SW 1271 (cell line): ENCODE results near the gene TGFB2.

Experiments used
- DNase-seq, 2 experiments: peaks; one replicate each; lab custom pipeline; 2025; lab: John Stamatoyannopoulos, UW

TGFB2 gene

DNA sequence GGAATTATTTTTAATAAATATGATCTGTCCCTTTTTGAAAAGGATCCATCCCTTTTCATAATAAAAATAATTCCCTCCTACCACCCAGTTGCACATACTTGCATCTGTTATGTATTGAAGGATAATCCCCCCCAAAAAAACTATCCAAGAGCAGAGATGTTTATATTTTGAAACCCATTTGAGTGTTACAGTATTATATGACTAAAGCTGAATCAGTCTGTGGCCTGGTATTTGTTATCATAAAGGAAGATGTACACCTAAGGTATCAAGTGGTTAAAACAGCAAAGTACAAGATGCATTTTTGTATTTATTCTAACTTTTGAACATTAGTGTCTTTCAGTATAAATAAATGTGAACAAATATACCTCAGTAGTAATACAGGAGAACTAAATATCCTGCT lies 12.7 kb upstream of the TGFB2 start:
- no peak for DNase-seq

DNA sequence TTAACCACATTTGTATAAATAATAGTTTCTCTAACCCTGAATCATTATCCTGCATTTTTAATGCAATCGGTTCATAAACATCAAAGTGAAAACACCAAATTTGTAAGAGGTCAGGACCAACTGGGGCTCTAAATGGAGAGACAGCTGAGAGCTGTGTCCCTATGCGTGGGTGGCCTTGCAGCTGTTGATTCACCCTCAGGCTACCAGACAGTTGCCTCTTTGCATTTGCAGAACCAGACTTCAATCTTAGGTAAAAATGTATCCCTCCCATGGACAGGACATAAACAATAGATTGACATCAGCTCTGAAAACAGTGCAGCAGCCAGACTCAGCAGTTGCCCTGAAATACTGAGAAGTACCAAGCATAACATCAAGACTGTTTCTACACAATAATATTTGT lies 8.8 kb upstream of the TGFB2 start:
- no peak for DNase-seq

DNA sequence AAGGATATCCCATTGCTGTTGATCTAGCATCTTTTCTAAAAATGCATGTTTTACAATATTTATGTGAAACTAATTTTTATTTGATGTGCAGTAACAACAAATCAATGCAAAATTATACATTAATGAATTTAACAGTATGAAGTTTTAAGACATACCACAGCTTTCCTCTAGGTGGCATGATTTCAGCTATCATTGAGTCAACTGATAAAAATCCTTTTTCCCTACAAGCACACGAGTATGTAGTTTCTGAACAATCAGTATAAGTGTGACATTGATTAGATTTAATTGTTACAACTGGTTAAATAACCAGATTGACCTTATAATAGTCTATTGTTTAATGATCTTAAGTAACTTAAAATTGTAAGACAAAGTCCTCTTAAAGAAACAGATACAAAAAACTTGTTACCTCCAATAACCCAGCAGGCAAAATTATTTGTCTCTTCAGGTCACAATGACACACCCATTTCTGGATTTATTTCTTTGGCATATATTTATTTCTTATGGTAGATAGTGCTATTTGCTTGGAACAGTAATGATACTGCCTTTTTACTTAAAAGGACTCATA lies 5.8 kb upstream of the TGFB2 start:
- peak in 1 of 2 experiments; percentile 43 for DNase-seq

DNA sequence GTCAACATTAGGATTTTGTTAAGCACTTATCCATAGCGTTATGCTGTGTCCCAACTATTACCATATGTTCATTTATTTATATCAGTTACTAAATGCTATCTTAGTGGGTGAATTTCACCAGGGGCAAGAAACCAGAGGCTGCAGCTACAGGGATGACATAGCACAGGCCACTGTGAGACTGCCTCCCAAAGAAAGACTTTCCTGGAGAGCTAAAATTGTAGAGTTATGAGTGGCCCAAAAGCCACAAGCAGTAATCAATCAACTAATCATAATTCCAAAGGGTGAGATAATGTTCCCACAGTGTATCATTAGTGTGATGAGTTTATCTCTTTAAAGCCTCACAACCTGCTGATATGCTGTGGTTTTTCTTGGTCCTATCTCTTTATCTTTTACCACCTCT lies 3.8 kb upstream of the TGFB2 start:
- no peak for DNase-seq

DNA sequence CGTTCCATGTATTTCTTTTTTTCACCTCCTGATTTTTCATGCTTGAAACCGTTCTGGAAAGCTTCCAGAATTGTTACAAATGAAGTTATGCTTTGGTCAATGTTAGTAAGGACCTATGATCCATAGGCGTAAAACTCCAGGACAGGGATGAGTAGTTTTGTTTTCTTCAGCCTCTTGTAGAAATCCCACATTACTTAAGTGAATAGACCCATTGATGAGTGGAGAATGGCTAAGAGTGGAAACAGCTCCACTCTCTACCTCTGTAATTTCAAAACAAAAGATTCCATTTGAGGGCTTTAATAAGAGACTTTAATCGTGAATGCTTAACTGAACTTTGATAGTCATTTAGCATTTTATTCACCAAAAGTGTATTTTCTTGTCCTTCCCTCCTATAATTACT lies 3.0 kb upstream of the TGFB2 start:
- DNase-seq = no peak

DNA sequence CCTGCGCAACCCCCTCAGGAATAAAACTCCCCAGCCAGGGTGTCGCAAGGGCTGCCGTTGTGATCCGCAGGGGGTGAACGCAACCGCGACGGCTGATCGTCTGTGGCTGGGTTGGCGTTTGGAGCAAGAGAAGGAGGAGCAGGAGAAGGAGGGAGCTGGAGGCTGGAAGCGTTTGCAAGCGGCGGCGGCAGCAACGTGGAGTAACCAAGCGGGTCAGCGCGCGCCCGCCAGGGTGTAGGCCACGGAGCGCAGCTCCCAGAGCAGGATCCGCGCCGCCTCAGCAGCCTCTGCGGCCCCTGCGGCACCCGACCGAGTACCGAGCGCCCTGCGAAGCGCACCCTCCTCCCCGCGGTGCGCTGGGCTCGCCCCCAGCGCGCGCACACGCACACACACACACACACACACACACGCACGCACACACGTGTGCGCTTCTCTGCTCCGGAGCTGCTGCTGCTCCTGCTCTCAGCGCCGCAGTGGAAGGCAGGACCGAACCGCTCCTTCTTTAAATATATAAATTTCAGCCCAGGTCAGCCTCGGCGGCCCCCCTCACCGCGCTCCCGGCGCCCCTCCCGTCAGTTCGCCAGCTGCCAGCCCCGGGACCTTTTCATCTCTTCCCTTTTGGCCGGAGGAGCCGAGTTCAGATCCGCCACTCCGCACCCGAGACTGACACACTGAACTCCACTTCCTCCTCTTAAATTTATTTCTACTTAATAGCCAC lies 696 bp downstream of the TGFB2 start:
- DNase-seq = no peak

DNA sequence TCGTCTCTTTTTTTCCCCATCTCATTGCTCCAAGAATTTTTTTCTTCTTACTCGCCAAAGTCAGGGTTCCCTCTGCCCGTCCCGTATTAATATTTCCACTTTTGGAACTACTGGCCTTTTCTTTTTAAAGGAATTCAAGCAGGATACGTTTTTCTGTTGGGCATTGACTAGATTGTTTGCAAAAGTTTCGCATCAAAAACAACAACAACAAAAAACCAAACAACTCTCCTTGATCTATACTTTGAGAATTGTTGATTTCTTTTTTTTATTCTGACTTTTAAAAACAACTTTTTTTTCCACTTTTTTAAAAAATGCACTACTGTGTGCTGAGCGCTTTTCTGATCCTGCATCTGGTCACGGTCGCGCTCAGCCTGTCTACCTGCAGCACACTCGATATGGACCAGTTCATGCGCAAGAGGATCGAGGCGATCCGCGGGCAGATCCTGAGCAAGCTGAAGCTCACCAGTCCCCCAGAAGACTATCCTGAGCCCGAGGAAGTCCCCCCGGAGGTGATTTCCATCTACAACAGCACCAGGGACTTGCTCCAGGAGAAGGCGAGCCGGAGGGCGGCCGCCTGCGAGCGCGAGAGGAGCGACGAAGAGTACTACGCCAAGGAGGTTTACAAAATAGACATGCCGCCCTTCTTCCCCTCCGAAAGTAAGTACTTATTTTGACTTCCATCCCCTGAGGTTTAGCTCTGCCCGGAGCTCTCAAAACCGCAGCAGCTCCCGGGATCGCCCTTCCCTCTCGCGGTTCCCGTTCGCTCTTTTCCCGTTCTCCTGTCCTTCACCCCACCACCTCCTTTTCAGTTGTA lies 1.5 kb downstream of the TGFB2 start:
- DNase-seq = no peak

DNA sequence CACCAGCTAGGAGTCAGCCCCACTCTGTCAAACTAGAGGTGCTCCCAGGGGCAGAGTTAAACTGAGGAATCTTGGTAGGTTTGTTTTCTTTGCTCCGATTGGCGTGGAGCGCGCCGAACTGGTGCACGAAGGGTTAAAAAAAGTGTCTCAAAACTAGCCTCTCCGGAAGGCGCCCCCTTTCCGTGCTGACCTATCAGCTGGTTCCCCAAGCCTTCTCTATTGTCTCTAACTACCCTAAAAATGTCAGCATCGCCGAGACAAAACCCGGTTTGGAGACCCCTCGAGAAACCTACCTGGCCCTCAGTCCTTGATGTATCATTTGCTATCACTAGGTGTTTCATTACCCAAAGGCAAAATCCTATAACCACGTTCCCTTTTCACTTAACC lies 2.2 kb downstream of the TGFB2 start:
- DNase-seq = no peak

DNA sequence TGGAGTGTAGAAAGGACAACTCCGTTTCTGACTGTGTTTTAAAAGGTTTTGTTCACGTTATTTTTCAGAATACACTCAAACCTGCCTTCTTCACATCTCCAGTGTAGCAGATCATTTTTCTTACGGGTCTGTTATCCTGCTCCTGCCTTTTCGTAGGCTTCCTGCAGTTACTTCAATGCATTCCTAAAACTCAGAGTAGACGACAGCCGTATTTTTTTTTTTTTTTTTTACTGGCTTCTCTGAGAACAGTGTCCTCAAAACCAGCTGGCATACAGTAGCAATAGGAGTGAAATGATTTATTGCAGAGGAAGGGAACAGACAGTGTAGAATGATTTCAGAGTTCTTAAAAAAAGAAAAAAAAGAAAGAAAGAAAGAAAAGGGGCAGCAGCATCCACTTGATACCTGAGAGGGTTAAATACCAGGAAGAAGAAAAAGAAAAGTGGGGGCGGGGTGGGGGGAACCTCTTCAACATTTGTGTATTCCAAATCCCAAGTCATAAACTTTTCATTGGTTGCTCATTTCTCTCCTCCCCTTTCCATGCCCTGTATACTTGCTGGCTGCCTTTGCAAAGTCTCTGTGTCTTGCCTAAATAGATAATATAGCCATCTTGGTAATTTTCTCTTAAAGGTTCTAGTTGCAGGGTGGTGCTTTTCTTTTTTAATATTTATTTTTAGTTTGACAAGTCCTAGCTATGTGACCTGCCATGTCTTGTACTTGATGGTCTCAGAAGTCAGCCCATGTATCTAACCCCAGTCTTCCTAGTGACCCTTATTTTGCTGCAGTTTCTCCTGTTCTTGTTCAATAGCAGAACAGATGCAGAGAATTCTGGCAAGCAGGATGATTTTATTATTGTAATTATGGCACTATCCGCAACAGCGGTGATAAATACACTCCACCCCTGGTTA lies 2.8 kb downstream of the TGFB2 start:
- DNase-seq = peak in 1 of 2 experiments; percentile 17

DNA sequence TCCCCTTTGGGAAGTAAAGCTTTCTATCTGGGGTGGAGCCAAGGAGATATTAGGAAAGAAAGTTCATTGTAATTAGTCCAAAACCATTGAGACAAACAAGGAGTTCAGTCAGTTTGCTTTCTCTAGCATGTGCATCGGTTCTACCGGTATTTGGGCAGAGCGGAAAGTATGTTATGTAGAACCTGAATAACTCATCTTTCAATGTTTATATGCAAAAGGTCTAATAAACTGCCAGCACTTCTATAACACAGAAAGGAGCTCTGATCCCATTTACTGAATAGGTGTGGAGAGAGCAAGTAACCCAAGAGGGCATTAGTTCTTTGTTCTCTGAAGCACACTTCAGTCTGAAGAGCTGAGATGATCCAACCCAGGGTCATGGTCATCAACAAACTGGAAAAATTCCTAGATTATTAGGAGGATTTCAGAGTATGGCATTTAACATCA lies 3.5 kb downstream of the TGFB2 start:
- no peak for DNase-seq

DNA sequence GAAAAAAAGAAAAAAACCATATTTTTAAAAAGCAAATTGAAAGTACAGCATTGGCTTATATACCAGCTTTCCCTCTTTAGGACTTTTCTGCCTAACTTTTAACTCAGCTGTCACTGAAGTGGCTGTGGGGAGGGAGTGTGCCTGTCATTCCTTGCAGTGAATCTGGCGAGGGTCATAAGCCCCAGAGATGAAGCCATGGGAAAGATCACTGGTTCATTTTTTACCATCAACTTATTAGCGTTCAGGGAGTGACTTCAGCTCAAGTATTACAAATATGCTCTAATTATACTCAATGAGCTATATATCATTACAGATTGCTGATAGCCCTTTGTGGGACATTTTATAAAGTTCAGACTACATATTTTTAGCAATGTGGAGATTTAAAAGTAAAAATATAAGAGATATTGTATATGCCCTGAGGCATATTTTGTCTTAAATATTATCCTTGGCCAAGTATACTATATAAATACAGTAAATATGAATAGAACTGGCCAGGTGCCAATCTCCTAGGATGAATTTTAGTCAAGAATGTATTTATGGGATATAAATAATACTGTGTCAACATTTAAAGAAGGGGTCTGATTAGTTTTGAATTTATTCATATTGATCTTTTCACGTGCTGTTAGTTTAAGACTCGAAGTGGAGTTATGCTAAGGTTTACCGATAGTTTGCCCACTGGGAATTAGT lies 4.4 kb downstream of the TGFB2 start:
- no peak for DNase-seq

DNA sequence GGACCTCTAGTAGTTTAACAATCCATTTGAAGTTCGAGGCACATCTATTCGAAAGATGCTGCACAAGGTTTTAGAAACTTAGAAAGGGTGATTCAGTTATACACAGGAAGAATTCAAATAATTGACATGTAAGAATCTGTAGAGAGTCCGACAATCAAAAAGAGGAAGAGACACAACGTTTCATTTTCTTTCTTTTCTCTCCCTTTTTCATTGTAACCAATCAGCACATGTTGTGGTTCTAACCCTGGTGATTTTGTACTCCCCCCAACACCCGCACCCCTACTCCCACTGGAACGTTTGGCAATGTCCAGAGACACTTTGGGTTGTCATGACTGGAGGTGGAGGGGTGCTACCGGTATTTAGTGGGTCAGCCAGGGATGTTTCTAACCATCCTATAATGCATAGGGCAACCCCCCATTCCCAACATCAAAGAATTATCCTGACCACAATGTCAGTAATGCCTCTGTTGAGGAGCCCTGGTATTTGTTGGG lies 4.9 kb downstream of the TGFB2 start:
- DNase-seq = no peak

DNA sequence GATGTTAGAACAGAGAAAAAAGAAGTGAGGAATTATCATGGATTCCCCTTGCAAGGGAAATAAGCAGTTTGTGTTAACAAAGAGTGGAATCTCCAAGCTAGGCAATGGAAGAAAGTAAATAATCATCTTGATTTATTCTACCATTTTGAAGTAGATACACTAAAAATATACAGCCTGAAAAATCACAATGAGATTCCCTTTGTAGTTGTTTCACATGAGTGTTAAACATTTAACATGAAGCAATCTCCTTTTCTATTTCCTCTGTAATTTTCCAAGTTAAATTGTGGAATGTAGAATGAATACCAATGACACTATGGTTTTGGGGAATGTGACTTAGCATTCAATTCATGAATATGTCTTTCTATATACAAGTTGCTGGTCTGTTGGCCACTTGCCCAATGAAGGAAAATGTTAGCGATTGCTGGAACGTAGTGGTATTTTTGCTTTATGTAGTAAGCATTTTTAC lies 5.7 kb downstream of the TGFB2 start:
- no peak for DNase-seq

DNA sequence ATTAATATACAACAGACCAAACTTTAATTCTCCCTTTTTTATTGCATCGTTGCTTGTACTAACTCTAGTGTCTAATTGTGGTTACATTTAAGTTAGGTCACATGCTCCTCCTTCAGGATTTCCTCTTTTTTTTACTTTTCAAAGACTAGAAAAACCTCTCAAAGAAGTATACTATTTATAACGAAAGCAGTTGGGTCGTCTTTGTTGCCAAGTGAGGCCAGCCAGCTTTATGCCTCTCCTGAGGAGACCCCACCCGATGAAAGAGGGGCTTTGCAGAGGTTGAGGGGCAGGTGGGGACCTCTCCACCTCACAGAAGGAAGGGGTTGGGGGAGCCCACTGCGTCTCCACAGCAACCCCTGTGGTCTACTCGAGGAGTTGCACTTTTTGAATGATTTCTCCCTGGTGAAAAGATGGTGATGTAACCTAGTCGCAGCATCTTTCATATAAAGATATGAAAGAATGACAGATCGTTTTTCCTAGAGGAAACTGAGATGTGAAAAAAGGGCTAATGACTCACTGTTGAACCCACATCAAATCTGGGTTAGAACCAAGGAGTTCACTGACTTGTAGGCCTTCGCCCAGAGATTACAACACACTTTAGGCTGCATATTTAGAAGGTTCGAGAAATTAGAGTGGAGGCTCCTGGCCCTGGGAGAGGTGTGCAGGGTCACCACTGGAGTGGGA lies 6.4 kb downstream of the TGFB2 start:
- DNase-seq = no peak

DNA sequence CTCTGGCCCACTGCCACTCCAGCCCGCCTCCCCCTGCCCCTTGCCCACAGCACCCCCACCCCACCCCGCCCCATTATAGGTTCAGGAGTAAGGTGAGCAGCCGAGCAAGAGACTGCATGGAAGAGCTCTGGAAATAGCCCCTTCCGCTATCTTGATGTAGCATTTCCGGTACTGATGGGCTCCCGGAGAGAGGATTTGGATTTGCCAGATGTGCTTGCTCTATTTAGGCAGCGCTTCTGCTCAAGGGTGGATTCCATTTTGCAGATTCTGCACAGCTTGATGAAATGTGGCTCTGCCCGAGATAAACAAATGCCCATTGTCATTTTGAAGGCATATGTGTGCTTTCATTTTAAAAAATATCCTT lies 6.9 kb downstream of the TGFB2 start:
- no peak for DNase-seq

DNA sequence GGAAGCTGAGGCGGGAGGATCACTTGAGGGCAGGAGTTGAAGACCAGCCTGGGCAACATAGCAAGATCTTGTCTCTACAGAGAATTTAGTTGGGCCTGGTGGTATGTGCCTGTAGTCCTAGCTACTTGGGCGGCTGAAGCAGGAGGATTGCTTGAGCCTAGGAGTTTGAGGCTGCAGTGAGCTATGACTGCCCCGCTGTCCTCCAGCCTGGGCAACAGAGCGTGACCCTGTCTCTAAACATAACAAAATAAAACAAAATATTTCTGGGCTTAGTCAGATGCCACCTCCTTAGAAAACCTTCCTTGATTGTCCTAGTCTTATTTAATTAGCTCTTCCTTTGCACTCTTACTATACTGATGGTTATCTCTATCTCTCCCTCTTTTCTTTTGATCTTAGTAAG lies 8.5 kb downstream of the TGFB2 start:
- DNase-seq = no peak

DNA sequence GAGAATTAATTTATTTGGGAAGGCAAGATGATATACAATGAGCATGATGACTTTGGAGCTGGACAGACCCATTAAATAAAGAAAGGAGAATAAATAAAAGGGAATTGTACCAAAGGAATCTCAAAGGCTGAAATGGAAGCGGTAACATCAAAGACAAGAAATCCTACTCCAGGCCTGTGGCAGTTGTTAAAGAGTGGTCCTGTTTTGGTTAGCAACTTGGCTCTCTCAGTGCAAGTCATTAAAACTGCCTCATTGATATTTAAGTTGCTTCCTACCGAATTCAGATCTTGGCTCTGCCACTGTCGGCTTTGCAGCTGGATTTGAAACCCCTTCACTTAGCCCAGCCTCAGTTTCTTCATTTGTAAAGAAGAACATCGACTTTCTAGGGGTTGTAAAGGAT lies 10.1 kb downstream of the TGFB2 start:
- DNase-seq = no peak

DNA sequence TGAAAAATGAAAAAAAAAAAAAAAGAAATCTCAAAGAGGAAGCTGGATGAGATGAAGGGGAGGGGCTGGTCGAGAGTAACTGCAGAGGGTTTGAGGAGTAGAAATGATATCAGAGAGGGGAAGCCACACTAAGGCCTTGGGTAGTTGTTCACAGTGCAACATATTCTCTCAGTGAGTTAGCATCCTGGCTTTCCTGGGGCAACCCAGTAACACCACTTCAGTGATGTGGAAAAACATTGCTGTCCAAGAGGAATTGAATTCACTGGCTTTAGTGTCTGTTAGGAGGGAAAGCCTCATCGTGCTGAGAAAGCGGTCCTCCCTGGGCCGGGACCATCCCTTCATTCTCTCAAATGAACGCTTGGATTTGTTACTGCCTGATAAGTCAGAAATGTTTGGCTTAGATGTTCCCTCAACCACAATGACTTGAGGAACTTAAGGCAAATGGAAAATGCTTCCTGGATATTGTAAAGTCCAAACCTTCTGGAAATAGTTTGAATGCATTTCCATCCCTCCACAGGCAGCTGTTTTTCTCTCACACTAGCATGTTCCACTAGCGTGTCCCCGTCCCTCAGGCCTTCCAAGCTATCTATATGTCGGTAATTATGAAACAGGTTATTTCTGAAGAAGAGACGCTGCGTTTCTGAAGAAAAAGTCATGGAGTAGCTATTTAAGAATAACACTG lies 12.2 kb downstream of the TGFB2 start:
- DNase-seq = no peak

DNA sequence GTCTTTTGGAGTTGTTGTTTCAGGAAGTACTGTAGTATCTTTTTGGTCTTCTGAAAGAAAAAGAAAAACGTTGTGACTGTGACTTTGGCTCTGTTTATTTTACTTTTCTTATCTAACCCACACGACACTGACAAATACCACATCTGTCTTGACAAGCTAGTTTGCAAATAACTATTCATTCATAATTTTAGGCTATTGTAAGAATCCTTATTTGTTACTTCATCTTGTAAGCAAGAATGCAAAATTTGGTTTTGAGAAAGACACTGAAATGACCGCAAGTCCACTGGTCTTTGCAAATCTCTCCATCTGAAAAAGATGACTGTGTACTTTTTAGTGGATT lies 12.7 kb downstream of the TGFB2 start:
- no peak for DNase-seq
